ENCODE results near the gene FAM78A. TPM values are rescaled to one million over a fixed set of nuclear protein-coding genes. Genes with fewer than 3 reads are reported as not detected.

Gene FAM78A
- total RNA-seq, 1 experiment from 2014 or later: not detected

DNA sequence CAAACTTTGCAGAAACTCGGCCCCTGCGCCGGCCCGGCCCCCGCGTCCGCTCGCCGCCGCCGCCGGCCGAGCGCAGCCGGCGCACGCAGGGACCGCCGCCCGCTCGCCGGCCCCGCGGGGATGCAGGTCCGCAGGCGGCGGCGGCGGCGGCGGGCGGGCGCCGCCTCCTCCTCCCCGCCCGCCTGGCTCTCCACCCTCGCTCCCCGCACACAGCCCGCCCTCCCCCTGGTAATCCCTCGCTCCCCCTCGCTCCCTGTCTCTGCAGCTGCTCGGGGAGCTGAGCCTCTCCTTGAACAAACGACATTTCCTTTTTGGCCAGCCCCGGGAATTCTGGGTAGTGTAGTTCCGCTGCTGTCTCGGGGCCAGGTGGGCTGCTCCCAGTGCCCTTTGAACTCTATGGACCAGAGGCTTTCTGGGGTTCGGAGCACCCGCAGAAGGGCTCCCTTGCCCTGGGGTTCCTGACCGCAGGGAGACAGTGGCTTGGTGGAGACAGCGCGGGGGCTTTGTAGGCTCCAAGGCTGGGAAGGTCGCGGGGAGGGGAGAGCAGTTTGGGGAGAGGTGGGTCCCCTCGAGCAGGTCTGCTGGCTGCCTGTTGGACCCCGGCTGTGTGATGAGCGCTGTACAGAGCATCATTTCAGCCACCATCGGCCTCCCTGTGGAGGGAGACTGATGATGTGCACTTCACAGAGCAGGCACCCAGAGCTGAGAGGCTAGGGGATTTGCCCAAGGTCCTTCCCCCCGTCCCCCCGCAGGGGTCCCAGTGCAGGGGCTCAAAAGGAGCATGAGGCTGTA lies 1.8 kb upstream of the FAM78A start:
- Mint-ChIP-seq H3K36me3 (ENCODE audit: insufficient read depth, unreplicated experiment) (peaks cover 5% of the 10 kb centered on the region), H3K27ac (ENCODE audit: unreplicated experiment) (no peak overlapping the region), H3K4me3 (ENCODE audit: low read depth, unreplicated experiment) (peak overlapping the region; percentile 58), H3K9me3 (ENCODE audit: low read depth, unreplicated experiment) (no peaks in the 10 kb centered on the region), H3K27me3 (ENCODE audit: unreplicated experiment) (peaks cover 62% of the 10 kb centered on the region), H3K4me1 (ENCODE audit: low read depth, unreplicated experiment) (no peaks in the 10 kb centered on the region)
- peak; percentile 45 for DNase-seq
- TF ChIP-seq, protein P1, sequence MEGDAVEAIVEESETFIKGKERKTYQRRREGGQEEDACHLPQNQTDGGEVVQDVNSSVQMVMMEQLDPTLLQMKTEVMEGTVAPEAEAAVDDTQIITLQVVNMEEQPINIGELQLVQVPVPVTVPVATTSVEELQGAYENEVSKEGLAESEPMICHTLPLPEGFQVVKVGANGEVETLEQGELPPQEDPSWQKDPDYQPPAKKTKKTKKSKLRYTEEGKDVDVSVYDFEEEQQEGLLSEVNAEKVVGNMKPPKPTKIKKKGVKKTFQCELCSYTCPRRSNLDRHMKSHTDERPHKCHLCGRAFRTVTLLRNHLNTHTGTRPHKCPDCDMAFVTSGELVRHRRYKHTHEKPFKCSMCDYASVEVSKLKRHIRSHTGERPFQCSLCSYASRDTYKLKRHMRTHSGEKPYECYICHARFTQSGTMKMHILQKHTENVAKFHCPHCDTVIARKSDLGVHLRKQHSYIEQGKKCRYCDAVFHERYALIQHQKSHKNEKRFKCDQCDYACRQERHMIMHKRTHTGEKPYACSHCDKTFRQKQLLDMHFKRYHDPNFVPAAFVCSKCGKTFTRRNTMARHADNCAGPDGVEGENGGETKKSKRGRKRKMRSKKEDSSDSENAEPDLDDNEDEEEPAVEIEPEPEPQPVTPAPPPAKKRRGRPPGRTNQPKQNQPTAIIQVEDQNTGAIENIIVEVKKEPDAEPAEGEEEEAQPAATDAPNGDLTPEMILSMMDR (IDR thresholded peaks at IDR 0.05; ENCODE audit: unreplicated experiment): no peak
- BruUV-seq (replicated peaks): no TSS peak
- CTCF ChIA-PET: interaction anchor here (0.6 kb wide), 1 partner anchor 57 kb away, joined by 9 read pairs; no protein-coding TSS in a partner anchor
- intact Hi-C loops (cut with micrococcal nuclease; ENCODE audit: unreplicated experiment): no loop called here

DNA sequence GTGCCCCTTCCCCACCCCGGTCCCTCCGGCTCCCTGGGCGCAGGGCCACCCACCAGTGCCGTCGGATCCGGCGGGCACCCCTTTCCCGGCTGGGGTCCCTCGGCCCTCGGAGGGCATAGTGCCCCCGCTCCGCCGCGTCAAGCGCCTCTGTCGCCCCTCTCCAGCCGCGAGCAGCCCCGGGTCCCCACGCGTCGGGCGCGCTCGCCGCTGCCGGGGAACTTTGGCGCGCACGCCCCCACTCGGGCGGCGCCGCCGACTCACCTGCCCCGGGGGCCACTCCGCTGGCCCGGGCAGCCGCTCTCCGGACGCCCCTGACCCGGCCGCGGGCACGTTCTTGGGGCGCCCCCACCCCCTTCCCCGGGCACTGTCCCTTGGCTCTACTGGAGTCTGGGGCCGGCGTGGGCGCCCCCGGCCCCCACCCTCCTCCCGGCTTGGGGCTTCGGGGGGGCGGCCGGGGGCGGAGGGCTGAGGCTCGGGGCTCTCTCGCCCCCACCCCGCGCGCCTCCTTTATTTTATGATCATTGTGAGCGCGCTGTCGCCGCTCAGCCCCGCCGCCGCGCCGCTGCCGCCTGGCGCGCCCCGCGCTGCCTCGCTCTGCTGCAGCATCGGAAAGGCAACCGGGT lies 1.1 kb upstream of the FAM78A start:
- intact Hi-C loops (cut with micrococcal nuclease; ENCODE audit: unreplicated experiment): no loop called here
- H3K4me1 Mint-ChIP-seq (ENCODE audit: low read depth, unreplicated experiment): no peaks in the 10 kb centered on the region
- H3K36me3 Mint-ChIP-seq (ENCODE audit: insufficient read depth, unreplicated experiment): peaks cover 5% of the 10 kb centered on the region
- H3K4me3 Mint-ChIP-seq (ENCODE audit: low read depth, unreplicated experiment): peak overlapping the region; percentile 58
- no peak overlapping the region for H3K27ac Mint-ChIP-seq (ENCODE audit: unreplicated experiment)
- no TSS peak for BruUV-seq (replicated peaks)
- no peak for DNase-seq
- no peaks in the 10 kb centered on the region for H3K9me3 Mint-ChIP-seq (ENCODE audit: low read depth, unreplicated experiment)
- CTCF ChIA-PET: no interaction called here
- TF ChIP-seq, protein P1 (IDR thresholded peaks at IDR 0.05; ENCODE audit: unreplicated experiment): no peak
- peaks cover 54% of the 10 kb centered on the region for H3K27me3 Mint-ChIP-seq (ENCODE audit: unreplicated experiment)

DNA sequence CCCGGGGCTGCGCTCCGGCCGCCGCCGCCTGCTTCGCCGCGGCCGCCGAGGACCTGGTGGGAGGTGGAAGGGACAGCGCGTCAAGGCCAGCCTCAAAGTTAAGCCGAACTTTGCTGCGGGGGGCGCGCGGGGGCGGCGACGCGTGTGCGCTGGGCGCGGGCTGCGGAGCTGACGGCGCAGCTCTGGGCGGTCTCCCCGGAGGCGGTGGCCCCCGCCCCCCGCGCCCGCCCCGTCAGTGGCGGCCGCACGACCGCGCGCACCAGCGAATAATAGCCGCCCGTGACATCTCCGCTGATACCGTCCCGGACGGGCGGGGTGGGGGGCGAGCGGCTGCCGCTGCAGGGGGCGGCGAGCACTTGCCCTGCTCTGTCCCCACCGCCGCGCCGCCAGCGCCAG lies 579 bp upstream of the FAM78A start:
- no peak overlapping the region for H3K4me3 Mint-ChIP-seq (ENCODE audit: low read depth, unreplicated experiment)
- no peak overlapping the region for H3K27ac Mint-ChIP-seq (ENCODE audit: unreplicated experiment)
- H3K36me3 Mint-ChIP-seq (ENCODE audit: insufficient read depth, unreplicated experiment): peaks cover 5% of the 10 kb centered on the region
- peaks cover 49% of the 10 kb centered on the region for H3K27me3 Mint-ChIP-seq (ENCODE audit: unreplicated experiment)
- DNase-seq: no peak
- no peaks in the 10 kb centered on the region for H3K4me1 Mint-ChIP-seq (ENCODE audit: low read depth, unreplicated experiment)
- H3K9me3 Mint-ChIP-seq (ENCODE audit: low read depth, unreplicated experiment): no peaks in the 10 kb centered on the region
- CTCF ChIA-PET: no interaction called here
- intact Hi-C loops (cut with micrococcal nuclease; ENCODE audit: unreplicated experiment): no loop called here
- BruUV-seq (replicated peaks): no TSS peak
- TF ChIP-seq, protein P1 (IDR thresholded peaks at IDR 0.05; ENCODE audit: unreplicated experiment): no peak

DNA sequence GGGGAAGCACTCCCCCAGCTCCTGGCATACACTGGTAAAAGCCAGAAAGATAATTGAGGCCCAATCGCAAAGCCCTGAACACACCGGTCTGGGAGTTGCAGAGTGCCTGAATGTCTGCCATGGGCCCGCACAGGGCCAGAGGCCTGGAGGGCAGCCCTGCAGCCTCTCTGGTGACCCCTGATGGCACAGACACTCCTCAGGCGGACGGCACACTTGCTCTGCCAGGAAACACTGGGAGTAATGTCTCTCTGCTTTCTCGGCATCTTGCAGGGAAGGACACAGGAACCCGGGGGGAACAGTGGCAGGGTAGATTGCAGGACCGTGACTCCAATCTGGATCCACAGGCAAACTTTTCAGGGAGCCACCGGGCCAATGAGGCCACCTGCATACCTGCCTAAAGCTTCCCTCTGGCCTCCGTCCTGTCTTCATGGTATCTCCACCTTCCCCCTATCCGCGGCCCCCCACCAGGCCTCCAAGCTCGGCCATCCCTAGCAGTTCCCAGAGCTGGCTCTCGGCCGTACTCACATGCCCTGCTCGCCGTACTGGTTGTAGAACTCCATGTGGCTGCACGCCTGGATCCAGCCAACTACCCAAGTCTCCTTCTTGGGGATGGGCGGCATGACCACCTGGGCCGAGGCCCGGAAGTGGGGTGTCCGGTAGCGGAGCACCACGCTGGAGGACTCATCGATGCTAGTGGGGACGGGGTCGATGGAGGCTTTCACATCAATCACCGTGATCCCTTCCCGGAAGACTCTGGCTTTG lies 797 bp downstream of the FAM78A start:
- H3K27ac Mint-ChIP-seq (ENCODE audit: unreplicated experiment): no peak overlapping the region
- no peaks in the 10 kb centered on the region for H3K4me1 Mint-ChIP-seq (ENCODE audit: low read depth, unreplicated experiment)
- H3K9me3 Mint-ChIP-seq (ENCODE audit: low read depth, unreplicated experiment): no peaks in the 10 kb centered on the region
- no peak overlapping the region for H3K4me3 Mint-ChIP-seq (ENCODE audit: low read depth, unreplicated experiment)
- CTCF ChIA-PET: no interaction called here
- peaks cover 36% of the 10 kb centered on the region for H3K27me3 Mint-ChIP-seq (ENCODE audit: unreplicated experiment)
- no peak for DNase-seq
- TF ChIP-seq, protein P1 (IDR thresholded peaks at IDR 0.05; ENCODE audit: unreplicated experiment): no peak
- intact Hi-C loops (cut with micrococcal nuclease; ENCODE audit: unreplicated experiment): no loop called here
- no TSS peak for BruUV-seq (replicated peaks)
- peaks cover 5% of the 10 kb centered on the region for H3K36me3 Mint-ChIP-seq (ENCODE audit: insufficient read depth, unreplicated experiment)

All from Calu3 (cell line).